B cell (primary cell): ENCODE measurements around the gene SH3BGRL3. TPM values are rescaled to one million over a fixed set of nuclear protein-coding genes. Genes with fewer than 3 reads are reported as not detected.

Experiments used
- ATAC-seq: fragments of 200-7000 bp; cut with Tn5 transposase; one replicate; pipeline ENCODE4 v1.10.0; 2021; ENCODE audit warnings: low read depth, mild to moderate bottlenecking, moderate number of reproducible peaks, moderate library complexity
- CTCF ChIA-PET: fragments of 350-600 bp; sonication (Branson Sonifier 250); formaldehyde crosslinking; loops from one replicate; lab custom pipeline; 2021; ENCODE audit warnings: antibody characterized with exemption, inconsistent platforms; lab: Charles Lee
- POLR2A ChIA-PET: fragments of 350-600 bp; sonication (Branson Sonifier 250); formaldehyde crosslinking; loops from one replicate; lab custom pipeline; 2021; ENCODE audit warnings: antibody characterized with exemption; lab: Charles Lee
- DNase-seq: peaks from one replicate; pipeline ENCODE4 v3.0.0; 2013
- H2AFZ ChIP-seq: 2 replicates; pipeline ENCODE4 v1.6.1; 2012; ENCODE audit warnings: mild to moderate bottlenecking, low read depth, low read length; ENCODE audit not compliant: insufficient read depth, poor library complexity, severe bottlenecking
- H3K27ac ChIP-seq, 2 donors: 1 replicate in 1 of 2; 2 replicates in 1 of 2; pipeline ENCODE4 v1.5.1; 2012 to 2013; ENCODE audit warnings: low read length in 2 of 2, mild to moderate bottlenecking in 2 of 2, moderate library complexity in 1 of 2
- H3K27me3 ChIP-seq, 4 experiments: fragments of 200-600 bp in 1 of 4; sonication (generic) in 1 of 4; replicated peaks in 1 of 4; 1 replicate in 2 of 4; 2 replicates in 2 of 4; pipeline versions ENCODE4 v1.6.1 to v1.7.0; 2013 to 2016; ENCODE audit warnings: low read length in 3 of 4, mild to moderate bottlenecking in 2 of 4, mixed read lengths in 1 of 4, moderate library complexity in 1 of 4; ENCODE audit not compliant: insufficient read depth in 4 of 4, control insufficient read depth in 3 of 4; ENCODE audit errors: control extremely low read depth in 1 of 4
- H3K36me3 ChIP-seq, 2 experiments: replicated peaks in 1 of 2; 1 replicate in 1 of 2; 2 replicates in 1 of 2; pipeline versions ENCODE4 v1.6.1 to v1.7.1; 2013; ENCODE audit warnings: low read length in 1 of 2; ENCODE audit not compliant: insufficient read depth in 2 of 2, control insufficient read depth in 1 of 2; ENCODE audit errors: control extremely low read depth in 1 of 2, extremely low read depth in 1 of 2
- H3K4me1 ChIP-seq, 2 donors: fragments of 200-600 bp in 1 of 2; sonication (generic) in 1 of 2; 1 replicate in 1 of 2; 2 replicates in 1 of 2; pipeline versions ENCODE4 v1.5.1 to v1.6.1; 2013 to 2017; ENCODE audit warnings: low read length in 2 of 2; ENCODE audit not compliant: control insufficient read depth in 2 of 2, insufficient read depth in 2 of 2
- H3K4me2 ChIP-seq: replicated peaks from 2 replicates; pipeline ENCODE3; 2012; ENCODE audit warnings: mild to moderate bottlenecking, low read depth, low read length; ENCODE audit not compliant: poor library complexity, severe bottlenecking
- H3K4me3 ChIP-seq, 5 experiments: fragments of 200-600 bp in 1 of 5; sonication (generic) in 1 of 5; 1 replicate in 3 of 5; 2 replicates in 2 of 5; pipeline versions ENCODE4 v1.5.1 to v1.7.0; 2011 to 2016; ENCODE audit warnings: low read length in 4 of 5, mild to moderate bottlenecking in 4 of 5, low read depth in 2 of 5, control low read depth in 1 of 5, moderate library complexity in 1 of 5; ENCODE audit not compliant: insufficient read depth in 1 of 5; ENCODE audit errors: control extremely low read depth in 1 of 5, extremely low read depth in 1 of 5
- H3K79me2 ChIP-seq: fragments of 200-600 bp; sonication (generic); one replicate; pipeline ENCODE4 v1.6.0; 2016; ENCODE audit warnings: low read length; ENCODE audit not compliant: control insufficient read depth, insufficient read depth
- H3K9ac ChIP-seq: fragments of 200-600 bp; sonication (generic); 2 replicates; pipeline ENCODE4 v1.6.1; 2017; ENCODE audit warnings: mild to moderate bottlenecking, low read length, moderate library complexity
- H3K9me3 ChIP-seq, 3 donors: one replicate each; pipeline versions ENCODE4 v1.6.1 to v1.7.1; 2013; ENCODE audit warnings: low read length in 2 of 3; ENCODE audit not compliant: control insufficient read depth in 2 of 3, insufficient read depth in 1 of 3; ENCODE audit errors: control extremely low read depth in 1 of 3
- H4K20me1 ChIP-seq: 2 replicates; pipeline ENCODE4 v1.6.0; 2012; ENCODE audit warnings: mild to moderate bottlenecking, low read length; ENCODE audit not compliant: insufficient read depth, control insufficient read depth, poor library complexity, severe bottlenecking
- H3K27ac Mint-ChIP-seq: one replicate; pipeline ENCODE4 v1.8.0; 2021; ENCODE audit warnings: mixed read lengths
- H3K27me3 Mint-ChIP-seq: one replicate; pipeline ENCODE4 v1.8.0; 2021; ENCODE audit warnings: mixed read lengths
- H3K4me1 Mint-ChIP-seq: one replicate; pipeline ENCODE4 v1.8.0; 2021; ENCODE audit warnings: mixed read lengths
- H3K4me3 Mint-ChIP-seq: one replicate; pipeline ENCODE4 v1.8.0; 2021; ENCODE audit warnings: mixed read lengths
- H3K9me3 Mint-ChIP-seq: one replicate; pipeline ENCODE4 v1.8.0; 2022; ENCODE audit warnings: mixed read lengths; ENCODE audit not compliant: insufficient read depth
- EZH2 ChIP-seq: IDR thresholded peaks from 2 replicates; pipeline ENCODE4 v1.6.1; 2012; ENCODE audit warnings: borderline replicate concordance, low read depth, mild to moderate bottlenecking, moderate library complexity, low read length; ENCODE audit not compliant: insufficient read depth, poor library complexity, severe bottlenecking
- WGBS: methylation state at CpG from one replicate; pipeline ENCODE4 v1.1.5; 2013; ENCODE audit warnings: missing lambda C conversion rate; ENCODE audit not compliant: insufficient coverage; 5-methylcytosine and 5-hydroxymethylcytosine counted together
- intact Hi-C: fragments of 100-400 bp; cut with micrococcal nuclease; formaldehyde crosslinking; loops from one replicate; pipeline ENCODE4 v1.10.0; 2022
- polyA plus RNA-seq: library from polyadenylated mRNA; depleted of rRNA; stranded (reverse); fragments of >200 nt; gene quantifications from 2 replicates; pipeline ENCODE4 v1.2.3, GENCODE V29; 2012
- total RNA-seq, 2 donors: library from RNA; stranded (reverse); fragments of 120-200 nt in 1 of 2; gene quantifications; 1 replicate in 1 of 2; 2 replicates in 1 of 2; pipeline versions ENCODE4 v1.2.3 to v1.2.4, GENCODE V29; 2013 to 2022
- TF ChIP-seq, protein P1 (sequence below): fragments of 200-600 bp; IDR thresholded peaks from one replicate; pipeline ENCODE4 v1.8.0; 2022; ENCODE audit warnings: antibody characterized with exemption, mild to moderate bottlenecking

SH3BGRL3 gene
- total and polyA plus RNA-seq, 2 donors (not counting 1 experiment from before 2014, with no cell fraction given), result 150 to 232 TPM

GRCh38 chr1:26300578-26301275 lies 20.8 kb downstream of the SH3BGRL3 start:
- POLR2A ChIA-PET, result interaction anchor here (1.0 to 3.0 kb wide), 4 partner anchors 10 to 17 kb away, joined by 4 to 21 read pairs (median 8); partner anchors contain the start of gene CD52
- Histone ChIP-seq H3K27ac (no peak overlapping the region), H3K9me3 (no peaks in the 10 kb centered on the region), H3K79me2 (peaks cover 63% of the 10 kb centered on the region), H3K36me3 (peaks cover 0 to 5% of the 10 kb centered on the region in 2 experiments), H3K4me1 (peaks cover 22 to 30% of the 10 kb centered on the region in 2 donors), H3K27me3 (no peaks in the 10 kb centered on the region), H4K20me1 (no peaks in the 10 kb centered on the region), H3K4me3 (no peak overlapping the region), H2AFZ (no peak overlapping the region), H3K9ac (no peak overlapping the region), H3K4me2 (peak overlapping the region; percentile 17)
- WGBS, result 89% methylated on average over 11 of the region's 11 CpGs
- CTCF ChIA-PET, result interaction anchor here (0.6 to 3.2 kb wide), 4 partner anchors 12 to 25 kb away, joined by 3 to 19 read pairs (median 3); no protein-coding TSS in a partner anchor
- DNase-seq, result no peak
- intact Hi-C loops, result no loop called here
- no peaks in the 10 kb centered on the region for H3K9me3 Mint-ChIP-seq
- H3K27me3 Mint-ChIP-seq, result no peaks in the 10 kb centered on the region
- no peak overlapping the region for H3K4me3 Mint-ChIP-seq
- no peak for TF ChIP-seq EZH2
- TF ChIP-seq, protein P1, sequence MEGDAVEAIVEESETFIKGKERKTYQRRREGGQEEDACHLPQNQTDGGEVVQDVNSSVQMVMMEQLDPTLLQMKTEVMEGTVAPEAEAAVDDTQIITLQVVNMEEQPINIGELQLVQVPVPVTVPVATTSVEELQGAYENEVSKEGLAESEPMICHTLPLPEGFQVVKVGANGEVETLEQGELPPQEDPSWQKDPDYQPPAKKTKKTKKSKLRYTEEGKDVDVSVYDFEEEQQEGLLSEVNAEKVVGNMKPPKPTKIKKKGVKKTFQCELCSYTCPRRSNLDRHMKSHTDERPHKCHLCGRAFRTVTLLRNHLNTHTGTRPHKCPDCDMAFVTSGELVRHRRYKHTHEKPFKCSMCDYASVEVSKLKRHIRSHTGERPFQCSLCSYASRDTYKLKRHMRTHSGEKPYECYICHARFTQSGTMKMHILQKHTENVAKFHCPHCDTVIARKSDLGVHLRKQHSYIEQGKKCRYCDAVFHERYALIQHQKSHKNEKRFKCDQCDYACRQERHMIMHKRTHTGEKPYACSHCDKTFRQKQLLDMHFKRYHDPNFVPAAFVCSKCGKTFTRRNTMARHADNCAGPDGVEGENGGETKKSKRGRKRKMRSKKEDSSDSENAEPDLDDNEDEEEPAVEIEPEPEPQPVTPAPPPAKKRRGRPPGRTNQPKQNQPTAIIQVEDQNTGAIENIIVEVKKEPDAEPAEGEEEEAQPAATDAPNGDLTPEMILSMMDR, result no peak
- no peak for ATAC-seq
- H3K4me1 Mint-ChIP-seq, result peaks cover 34% of the 10 kb centered on the region
- peak overlapping the region; percentile 72 for H3K27ac Mint-ChIP-seq

GRCh38 chr1:26302733-26303405 lies 23.0 kb downstream of the SH3BGRL3 start:
- Histone ChIP-seq H3K4me2 (no peak overlapping the region), H3K4me1 (peaks cover 36 to 48% of the 10 kb centered on the region in 2 donors), H3K9me3 (no peaks in the 10 kb centered on the region), H3K9ac (no peak overlapping the region), H3K27me3 (no peaks in the 10 kb centered on the region), H4K20me1 (no peaks in the 10 kb centered on the region), H3K79me2 (peaks cover 56% of the 10 kb centered on the region), H3K27ac (no peak overlapping the region), H3K36me3 (no peaks in the 10 kb centered on the region), H2AFZ (no peak overlapping the region), H3K4me3 (no peak overlapping the region)
- ChIA-PET CTCF (interaction anchor here (0.7 kb wide), 1 partner anchor 98 kb away, joined by 3 read pairs; no protein-coding TSS in a partner anchor), POLR2A (interaction anchor here (3.0 kb wide), 1 partner anchor 13 kb away, joined by 12 read pairs; no protein-coding TSS in a partner anchor)
- Mint-ChIP-seq H3K27ac (no peak overlapping the region), H3K4me3 (no peak overlapping the region), H3K27me3 (no peaks in the 10 kb centered on the region), H3K4me1 (peaks cover 47% of the 10 kb centered on the region), H3K9me3 (no peaks in the 10 kb centered on the region)
- intact Hi-C loops, result no loop called here
- ATAC-seq, result no peak
- 94% methylated on average over 5 of the region's 8 CpGs for WGBS
- no peak for DNase-seq
- no peak for TF ChIP-seq EZH2
- TF ChIP-seq, protein P1, result no peak
